Endodermal cell (in vitro differentiated cells): ENCODE data around the gene RPS15. TPM values are rescaled to one million over a fixed set of nuclear protein-coding genes. Genes with fewer than 3 reads are reported as not detected.
"Not testable (repeated sequence)": the region's sequence is repeated elsewhere in the genome, so short reads cannot be mapped to it uniquely, and the experiment has no call there.

Experiments
- DNase-seq: peaks from one replicate; pipeline ENCODE4 v3.0.0-alpha.2; 2017
- H3K27ac ChIP-seq: 2 replicates; pipeline ENCODE4 v1.5.1; 2013; ENCODE audit warnings: mild to moderate bottlenecking, low read depth, low read length, moderate library complexity
- H3K27me3 ChIP-seq: 2 replicates; pipeline ENCODE4 v1.6.1; 2013; ENCODE audit warnings: mild to moderate bottlenecking, low read length, moderate library complexity; ENCODE audit not compliant: insufficient read depth, control insufficient read depth, poor library complexity, severe bottlenecking
- H3K36me3 ChIP-seq: 2 replicates; pipeline ENCODE4 v1.7.0; 2013; ENCODE audit warnings: mild to moderate bottlenecking, low read length, moderate library complexity; ENCODE audit not compliant: control insufficient read depth, insufficient read depth
- H3K4me1 ChIP-seq: one replicate; pipeline ENCODE4 v1.7.0; 2013; ENCODE audit warnings: low read length; ENCODE audit not compliant: control insufficient read depth, insufficient read depth
- H3K4me3 ChIP-seq: 2 replicates; pipeline ENCODE4 v1.5.1; 2013; ENCODE audit warnings: mild to moderate bottlenecking, low read length, moderate library complexity
- H3K9ac ChIP-seq: 2 replicates; pipeline ENCODE4 v1.6.1; 2013; ENCODE audit warnings: mild to moderate bottlenecking, low read length, moderate library complexity; ENCODE audit not compliant: poor library complexity, severe bottlenecking; ENCODE audit errors: extremely low read depth
- H3K9me3 ChIP-seq: 2 replicates; pipeline ENCODE4 v1.6.1; 2013; ENCODE audit warnings: mild to moderate bottlenecking, low read length, moderate library complexity; ENCODE audit not compliant: control insufficient read depth
- H3K27ac Mint-ChIP-seq: 2 replicates; pipeline ENCODE4 v1.8.0; 2020; ENCODE audit warnings: mixed read lengths
- H3K27me3 Mint-ChIP-seq: 2 replicates; pipeline ENCODE4 v1.8.0; 2021; ENCODE audit warnings: mild to moderate bottlenecking, mixed read lengths; ENCODE audit not compliant: insufficient read depth
- H3K36me3 Mint-ChIP-seq: 2 replicates; pipeline ENCODE4 v1.8.0; 2020; ENCODE audit warnings: low read depth, mixed read lengths
- H3K4me1 Mint-ChIP-seq: 2 replicates; pipeline ENCODE4 v1.8.0; 2020; ENCODE audit warnings: mixed read lengths
- H3K4me3 Mint-ChIP-seq: 2 replicates; pipeline ENCODE4 v1.8.0; 2020; ENCODE audit warnings: mild to moderate bottlenecking, moderate library complexity, mixed read lengths
- H3K9me3 Mint-ChIP-seq: 2 replicates; pipeline ENCODE4 v1.8.0; 2020; ENCODE audit warnings: mild to moderate bottlenecking, mixed read lengths
- CTCF ChIP-seq: fragments of 200-600 bp; sonication (generic); conservative IDR thresholded peaks from 2 replicates; pipeline ENCODE4 v1.5.0; 2021; ENCODE audit warnings: antibody characterized with exemption, mild to moderate bottlenecking
- WGBS, 2 experiments: methylation state at CpG; one replicate each; pipeline versions ENCODE4 v1.1.5 to v1.1.7; 2013; ENCODE audit warnings: missing lambda C conversion rate in 2 of 2, mixed read lengths in 1 of 2; ENCODE audit not compliant: insufficient coverage in 1 of 2, insufficient read length in 1 of 2; 5-methylcytosine and 5-hydroxymethylcytosine counted together
- total RNA-seq, 2 donors: library from RNA; stranded (reverse); fragmentation: NEBNext Ultra II Directional in 1 of 2; extraction: Animal tissue kit (Norgen Biotek cat#: 25700) in 1 of 2; gene quantifications; 2 replicates in 1 of 2; 3 replicates in 1 of 2; pipeline ENCODE4 v1.2.1, GENCODE V29; 2021

The RPS15 gene
- total RNA-seq, 2 donors from 2014 or later: 1,298 to 1,321 TPM

GRCh38 chr19:1417681-1418495 lies 20.3 kb upstream of the RPS15 start:
- 95 to 96% methylated on average over 26 to 30 of the region's 30 CpGs for WGBS, 2 experiments

GRCh38 chr19:1418496-1418775 lies 19.8 kb upstream of the RPS15 start:
- H3K4me3 Mint-ChIP-seq: no peak overlapping the region
- peak overlapping the region; percentile 48 for H3K27ac Mint-ChIP-seq
- Histone ChIP-seq H3K36me3 (peaks cover 70% of the 10 kb centered on the region), H3K27me3 (no peaks in the 10 kb centered on the region), H3K9me3 (no peaks in the 10 kb centered on the region), H3K27ac (no peak overlapping the region), H3K4me1 (peaks cover 6% of the 10 kb centered on the region), H3K9ac (no peak overlapping the region), H3K4me3 (no peak overlapping the region)
- peaks cover 17% of the 10 kb centered on the region for H3K4me1 Mint-ChIP-seq
- H3K36me3 Mint-ChIP-seq: peaks cover 49% of the 10 kb centered on the region
- no peaks in the 10 kb centered on the region for H3K27me3 Mint-ChIP-seq
- no peak for TF ChIP-seq CTCF
- WGBS, 2 experiments: 94 to 97% methylated on average over 8 to 12 of the region's 13 CpGs
- DNase-seq: no peak
- H3K9me3 Mint-ChIP-seq: no peaks in the 10 kb centered on the region

More at GRCh38 chr19:1417681-1418495, 20.3 kb upstream of the RPS15 start:
- H3K4me1 ChIP-seq: peaks cover 6% of the 10 kb centered on the region
- Mint-ChIP-seq H3K36me3 (peaks cover 43% of the 10 kb centered on the region), H3K4me1 (peaks cover 17% of the 10 kb centered on the region), H3K9me3 (no peaks in the 10 kb centered on the region), H3K4me3 (no peak overlapping the region), H3K27me3 (no peaks in the 10 kb centered on the region), H3K27ac (peak overlapping the region; percentile 85)
- H3K27ac ChIP-seq: no peak overlapping the region
- no peak for TF ChIP-seq CTCF
- H3K9ac ChIP-seq: no peak overlapping the region
- peaks cover 69% of the 10 kb centered on the region for H3K36me3 ChIP-seq
- H3K9me3 ChIP-seq: no peaks in the 10 kb centered on the region
- DNase-seq: no peak
- no peaks in the 10 kb centered on the region for H3K27me3 ChIP-seq
- H3K4me3 ChIP-seq: no peak overlapping the region

- Mint-ChIP-seq H3K4me3 (no peak overlapping the region), H3K9me3 (no peaks in the 10 kb centered on the region), H3K27me3 (no peaks in the 10 kb centered on the region), H3K36me3 (peaks cover 52% of the 10 kb centered on the region), H3K4me1 (peaks cover 17% of the 10 kb centered on the region), H3K27ac (no peak overlapping the region)
- peaks cover 6% of the 10 kb centered on the region for H3K4me1 ChIP-seq
- H3K27me3 ChIP-seq: no peaks in the 10 kb centered on the region
- H3K27ac ChIP-seq: no peak overlapping the region
- 96 to 98% methylated on average over 15 to 21 of the region's 21 CpGs for WGBS, 2 experiments
- no peak overlapping the region for H3K4me3 ChIP-seq
- TF ChIP-seq CTCF: no peak
- no peak for DNase-seq
- no peak overlapping the region for H3K9ac ChIP-seq
- H3K36me3 ChIP-seq: peaks cover 71% of the 10 kb centered on the region
- H3K9me3 ChIP-seq: no peaks in the 10 kb centered on the region
These were observed 19.1 kb upstream of the RPS15 start for GRCh38 chr19:1418951-1419738.

GRCh38 chr19:1420085-1420484 lies 18.1 kb upstream of the RPS15 start:
- peaks cover 14% of the 10 kb centered on the region for H3K4me1 Mint-ChIP-seq
- 93 to 95% methylated on average over 3 to 13 of the region's 43 CpGs for WGBS, 2 experiments

More at GRCh38 chr19:1420085-1420484, 18.1 kb upstream of the RPS15 start:
- H3K9ac ChIP-seq, H3K27ac ChIP-seq, H3K4me1 ChIP-seq, H3K4me3 ChIP-seq, H3K27me3 Mint-ChIP-seq, H3K27me3 ChIP-seq, H3K27ac Mint-ChIP-seq, H3K4me3 Mint-ChIP-seq, DNase-seq, H3K9me3 Mint-ChIP-seq, H3K9me3 ChIP-seq: not testable (repeated sequence)
- H3K36me3 ChIP-seq: peaks cover 76% of the 10 kb centered on the region
- peaks cover 54% of the 10 kb centered on the region for H3K36me3 Mint-ChIP-seq
